Kidney glomerular epithelial cell (primary cell): ENCODE measurements around the gene ZNF410.
"Not testable (repeated sequence)": the region's sequence is repeated elsewhere in the genome, so short reads cannot be mapped to it uniquely, and the experiment has no call there.

ENCODE experiments used
- DNase-seq: peaks from one replicate; lab custom pipeline; 2025; lab: John Stamatoyannopoulos, UW

ZNF410 gene

GRCh38 chr14:73887694-73888459 lies 1.2 kb downstream of the ZNF410 start:
- no peak for DNase-seq

- no peak for DNase-seq
Observed at GRCh38 chr14:73888460-73888725, 1.7 kb downstream of the ZNF410 start.

GRCh38 chr14:73888971-73889370 lies 2.3 kb downstream of the ZNF410 start:
- DNase-seq: no peak

GRCh38 chr14:73889376-73889775 lies 2.7 kb downstream of the ZNF410 start:
- no peak for DNase-seq

GRCh38 chr14:73894180-73894687 lies 7.6 kb downstream of the ZNF410 start:
- DNase-seq: not testable (repeated sequence)

GRCh38 chr14:73895939-73896338 lies 9.3 kb downstream of the ZNF410 start:
- no peak for DNase-seq

GRCh38 chr14:73896521-73896920 lies 9.9 kb downstream of the ZNF410 start:
- DNase-seq: no peak

GRCh38 chr14:73903028-73903427 lies 16.4 kb downstream of the ZNF410 start:
- DNase-seq: no peak

- no peak for DNase-seq
Observed at GRCh38 chr14:73909681-73910080, 23.0 kb downstream of the ZNF410 start.

GRCh38 chr14:73913256-73913655 lies 26.6 kb downstream of the ZNF410 start:
- DNase-seq: no peak

- no peak for DNase-seq
Observed at GRCh38 chr14:73916324-73916723, 29.7 kb downstream of the ZNF410 start.

- DNase-seq: not testable (repeated sequence)
Observed at GRCh38 chr14:73919457-73919856, 32.8 kb downstream of the ZNF410 start.

- DNase-seq: no peak
Observed at GRCh38 chr14:73924337-73924736, 37.7 kb downstream of the ZNF410 start.

- DNase-seq: peak; percentile 33
Observed at GRCh38 chr14:73935666-73936065, 49.0 kb downstream of the ZNF410 start.

GRCh38 chr14:73936548-73936947 lies 49.9 kb downstream of the ZNF410 start:
- no peak for DNase-seq

- no peak for DNase-seq
Observed at GRCh38 chr14:73937012-73937411, 50.4 kb downstream of the ZNF410 start.

- no peak for DNase-seq
Observed at GRCh38 chr14:73942180-73942579, 55.5 kb downstream of the ZNF410 start.

GRCh38 chr14:73943083-73943482 lies 56.4 kb downstream of the ZNF410 start:
- peak; percentile 31 for DNase-seq

GRCh38 chr14:73944432-73945158 lies 57.9 kb downstream of the ZNF410 start:
- no peak for DNase-seq

- no peak for DNase-seq
Observed at GRCh38 chr14:73945159-73945670, 58.6 kb downstream of the ZNF410 start.

GRCh38 chr14:73949752-73950734 lies 63.4 kb downstream of the ZNF410 start, which contains the start of the genes COQ6 and FAM161B:
COQ6 (plus strand) TSS chr14:73950302; CDS start chr14:73950333, 31 bp downstream.
FAM161B (minus strand) TSS chr14:73950094; CDS start chr14:73950026, 68 bp downstream.
- DNase-seq: peak; percentile 98

- DNase-seq: no peak
Observed at GRCh38 chr14:73953731-73954130, 67.1 kb downstream of the ZNF410 start.
